Esophagus muscularis mucosa (tissue), 3 donors: ENCODE results near the gene TTC3.

ENCODE experiments used
- POLR2AphosphoS5 ChIP-seq, 2 donors: sonication (generic); formaldehyde crosslinking; IDR thresholded peaks; one replicate each; pipeline ENCODE4 v1.6.1; 2017; ENCODE audit warnings: antibody characterized with exemption in 2 of 2
- TF ChIP-seq, protein P1 (sequence below), 3 experiments: fragments of 200-600 bp in 2 of 3; fragments of 450-650 bp in 1 of 3; sonication (generic) in 2 of 3; IDR thresholded peaks; one replicate each; pipeline ENCODE4 v1.5.1; 2017 to 2019; ENCODE audit warnings: antibody characterized with exemption in 3 of 3, mild to moderate bottlenecking in 2 of 3, moderate library complexity in 1 of 3

DNA sequence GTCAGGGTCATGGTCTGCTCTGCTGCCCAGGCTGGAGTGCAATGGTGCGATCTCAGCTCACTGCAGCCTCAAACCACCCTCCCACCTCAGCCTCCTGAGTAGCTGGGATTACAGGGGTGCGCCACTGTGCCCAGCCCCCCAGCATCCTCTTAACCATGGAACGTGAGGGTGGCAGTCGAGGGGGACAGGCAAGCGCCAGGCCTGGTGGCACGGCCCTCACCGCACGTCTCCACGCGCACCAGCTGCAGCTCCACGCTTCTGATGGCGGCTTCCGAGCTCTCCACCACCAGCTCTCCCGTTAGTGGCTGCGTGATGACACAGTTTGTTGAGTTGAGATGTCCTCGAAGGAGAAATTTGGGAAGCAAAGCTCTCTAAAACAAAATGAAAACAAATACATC, 154.9 kb downstream of the TTC3 start:
- TF ChIP-seq, protein P1, sequence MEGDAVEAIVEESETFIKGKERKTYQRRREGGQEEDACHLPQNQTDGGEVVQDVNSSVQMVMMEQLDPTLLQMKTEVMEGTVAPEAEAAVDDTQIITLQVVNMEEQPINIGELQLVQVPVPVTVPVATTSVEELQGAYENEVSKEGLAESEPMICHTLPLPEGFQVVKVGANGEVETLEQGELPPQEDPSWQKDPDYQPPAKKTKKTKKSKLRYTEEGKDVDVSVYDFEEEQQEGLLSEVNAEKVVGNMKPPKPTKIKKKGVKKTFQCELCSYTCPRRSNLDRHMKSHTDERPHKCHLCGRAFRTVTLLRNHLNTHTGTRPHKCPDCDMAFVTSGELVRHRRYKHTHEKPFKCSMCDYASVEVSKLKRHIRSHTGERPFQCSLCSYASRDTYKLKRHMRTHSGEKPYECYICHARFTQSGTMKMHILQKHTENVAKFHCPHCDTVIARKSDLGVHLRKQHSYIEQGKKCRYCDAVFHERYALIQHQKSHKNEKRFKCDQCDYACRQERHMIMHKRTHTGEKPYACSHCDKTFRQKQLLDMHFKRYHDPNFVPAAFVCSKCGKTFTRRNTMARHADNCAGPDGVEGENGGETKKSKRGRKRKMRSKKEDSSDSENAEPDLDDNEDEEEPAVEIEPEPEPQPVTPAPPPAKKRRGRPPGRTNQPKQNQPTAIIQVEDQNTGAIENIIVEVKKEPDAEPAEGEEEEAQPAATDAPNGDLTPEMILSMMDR (IDR thresholded peaks at IDR 0.05): no peak
- TF ChIP-seq POLR2AphosphoS5 (IDR thresholded peaks at IDR 0.05): no peak
